Measurements from ENCODE around the gene AMN1. TPM values are rescaled to one million over a fixed set of nuclear protein-coding genes. Genes with fewer than 3 reads are reported as not detected.
"Not testable (repeated sequence)": the region's sequence is repeated elsewhere in the genome, so short reads cannot be mapped to it uniquely, and the experiment has no call there.

AMN1 gene
- total RNA-seq, 1 donor from 2014 or later: 3.9 TPM

- Histone ChIP-seq H3K9me3 (ENCODE audit: insufficient read depth, low read depth, low read length) (no peaks in the 10 kb centered on the region), H3K4me1 (ENCODE audit: insufficient read depth, low read length) (no peaks in the 10 kb centered on the region), H3K9ac (ENCODE audit: low read length) (no peak overlapping the region), H3K4me3 (ENCODE audit: insufficient read depth, low read depth, low read length) (no peak overlapping the region), H3K4me2 (ENCODE audit: low read length) (no peak overlapping the region), H4K20me1 (ENCODE audit: insufficient read depth, low read length) (no peaks in the 10 kb centered on the region), H3K36me3 (ENCODE audit: insufficient read depth, low read length) (no peaks in the 10 kb centered on the region), H3K79me2 (ENCODE audit: insufficient read depth, low read length) (no peaks in the 10 kb centered on the region), H3K27ac (ENCODE audit: low read depth, low read length) (no peak overlapping the region), H3K27me3 (ENCODE audit: insufficient read depth, low read length) (no peaks in the 10 kb centered on the region), H2AFZ (ENCODE audit: low read depth, low read length) (no peak overlapping the region)
- H3K36me3 Mint-ChIP-seq (ENCODE audit: low read depth, unreplicated experiment): no peaks in the 10 kb centered on the region
- TF ChIP-seq EZH2 (IDR thresholded peaks at IDR 0.05; ENCODE audit: insufficient read depth, low read length) (no peak), CTCF (IDR thresholded peaks at IDR 0.05; ENCODE audit: insufficient read depth, low read depth, low read length) (no peak)
- H3K9me3 Mint-ChIP-seq (ENCODE audit: unreplicated experiment): peaks cover 2% of the 10 kb centered on the region
- H3K4me3 Mint-ChIP-seq (ENCODE audit: unreplicated experiment): no peak overlapping the region
- no peaks in the 10 kb centered on the region for H3K27me3 Mint-ChIP-seq (ENCODE audit: low read depth, unreplicated experiment)
- H3K4me1 Mint-ChIP-seq (ENCODE audit: low read depth, unreplicated experiment): peaks cover 3% of the 10 kb centered on the region
- DNase-seq (ENCODE audit: low read depth) (no peak), FAIRE-seq (no peak)
- no peak overlapping the region for H3K27ac Mint-ChIP-seq (ENCODE audit: unreplicated experiment)
These were observed 39.2 kb upstream of the AMN1 start for GRCh38 chr12:31768046-31768445.

GRCh38 chr12:31765931-31766330 is 37.1 kb upstream of the AMN1 start:
- Histone ChIP-seq H2AFZ (ENCODE audit: low read depth, low read length) (no peak overlapping the region), H3K36me3 (ENCODE audit: insufficient read depth, low read length) (no peaks in the 10 kb centered on the region), H3K79me2 (ENCODE audit: insufficient read depth, low read length) (no peaks in the 10 kb centered on the region), H3K9me3 (ENCODE audit: insufficient read depth, low read depth, low read length) (no peaks in the 10 kb centered on the region), H3K4me2 (ENCODE audit: low read length) (no peak overlapping the region), H3K27ac (ENCODE audit: low read depth, low read length) (no peak overlapping the region), H3K9ac (ENCODE audit: low read length) (no peak overlapping the region), H3K4me3 (ENCODE audit: insufficient read depth, low read depth, low read length) (no peak overlapping the region), H3K27me3 (ENCODE audit: insufficient read depth, low read length) (no peaks in the 10 kb centered on the region), H3K4me1 (ENCODE audit: insufficient read depth, low read length) (no peaks in the 10 kb centered on the region), H4K20me1 (ENCODE audit: insufficient read depth, low read length) (no peaks in the 10 kb centered on the region)
- no peak for TF ChIP-seq EZH2 (IDR thresholded peaks at IDR 0.05; ENCODE audit: insufficient read depth, low read length)
- no peak for TF ChIP-seq CTCF (IDR thresholded peaks at IDR 0.05; ENCODE audit: insufficient read depth, low read depth, low read length)
- no peaks in the 10 kb centered on the region for H3K4me1 Mint-ChIP-seq (ENCODE audit: low read depth, unreplicated experiment)
- H3K9me3 Mint-ChIP-seq (ENCODE audit: unreplicated experiment): no peaks in the 10 kb centered on the region
- no peaks in the 10 kb centered on the region for H3K36me3 Mint-ChIP-seq (ENCODE audit: low read depth, unreplicated experiment)
- no peak overlapping the region for H3K4me3 Mint-ChIP-seq (ENCODE audit: unreplicated experiment)
- no peak overlapping the region for H3K27ac Mint-ChIP-seq (ENCODE audit: unreplicated experiment)
- no peaks in the 10 kb centered on the region for H3K27me3 Mint-ChIP-seq (ENCODE audit: low read depth, unreplicated experiment)
- DNase-seq (ENCODE audit: low read depth) (no peak), FAIRE-seq (no peak)

GRCh38 chr12:31759632-31760459 is 31.0 kb upstream of the AMN1 start:
- no peak overlapping the region for H2AFZ ChIP-seq (ENCODE audit: low read depth, low read length)
- Mint-ChIP-seq H3K4me3 (ENCODE audit: unreplicated experiment) (no peak overlapping the region), H3K9me3 (ENCODE audit: unreplicated experiment) (no peaks in the 10 kb centered on the region), H3K27ac (ENCODE audit: unreplicated experiment) (no peak overlapping the region), H3K27me3 (ENCODE audit: low read depth, unreplicated experiment) (no peaks in the 10 kb centered on the region), H3K36me3 (ENCODE audit: low read depth, unreplicated experiment) (no peaks in the 10 kb centered on the region), H3K4me1 (ENCODE audit: low read depth, unreplicated experiment) (peaks cover 4% of the 10 kb centered on the region)
- no peaks in the 10 kb centered on the region for H3K27me3 ChIP-seq (ENCODE audit: insufficient read depth, low read length)
- H3K36me3 ChIP-seq (ENCODE audit: insufficient read depth, low read length): no peaks in the 10 kb centered on the region
- H3K4me2 ChIP-seq (ENCODE audit: low read length): no peak overlapping the region
- H3K79me2 ChIP-seq (ENCODE audit: insufficient read depth, low read length): no peaks in the 10 kb centered on the region
- TF ChIP-seq CTCF (IDR thresholded peaks at IDR 0.05; ENCODE audit: insufficient read depth, low read depth, low read length) (no peak), EZH2 (IDR thresholded peaks at IDR 0.05; ENCODE audit: insufficient read depth, low read length) (no peak)
- no peak overlapping the region for H3K9ac ChIP-seq (ENCODE audit: low read length)
- no peak overlapping the region for H3K27ac ChIP-seq (ENCODE audit: low read depth, low read length)
- FAIRE-seq (no peak), DNase-seq (ENCODE audit: low read depth) (no peak)
- no peaks in the 10 kb centered on the region for H4K20me1 ChIP-seq (ENCODE audit: insufficient read depth, low read length)
- no peaks in the 10 kb centered on the region for H3K9me3 ChIP-seq (ENCODE audit: insufficient read depth, low read depth, low read length)
- H3K4me3 ChIP-seq (ENCODE audit: insufficient read depth, low read depth, low read length): no peak overlapping the region
- H3K4me1 ChIP-seq (ENCODE audit: insufficient read depth, low read length): no peaks in the 10 kb centered on the region

- not testable (repeated sequence) for H3K36me3 Mint-ChIP-seq (ENCODE audit: low read depth, unreplicated experiment); H3K27ac ChIP-seq (ENCODE audit: low read depth, low read length); DNase-seq (ENCODE audit: low read depth); H3K9me3 Mint-ChIP-seq (ENCODE audit: unreplicated experiment); H3K4me1 ChIP-seq (ENCODE audit: insufficient read depth, low read length); FAIRE-seq; H3K9me3 ChIP-seq (ENCODE audit: insufficient read depth, low read depth, low read length); H3K4me3 ChIP-seq (ENCODE audit: insufficient read depth, low read depth, low read length); H3K4me3 Mint-ChIP-seq (ENCODE audit: unreplicated experiment); H3K4me1 Mint-ChIP-seq (ENCODE audit: low read depth, unreplicated experiment); H4K20me1 ChIP-seq (ENCODE audit: insufficient read depth, low read length); H3K79me2 ChIP-seq (ENCODE audit: insufficient read depth, low read length); H3K27me3 ChIP-seq (ENCODE audit: insufficient read depth, low read length); H3K27ac Mint-ChIP-seq (ENCODE audit: unreplicated experiment); H3K4me2 ChIP-seq (ENCODE audit: low read length); H3K9ac ChIP-seq (ENCODE audit: low read length); H2AFZ ChIP-seq (ENCODE audit: low read depth, low read length); H3K36me3 ChIP-seq (ENCODE audit: insufficient read depth, low read length); H3K27me3 Mint-ChIP-seq (ENCODE audit: low read depth, unreplicated experiment)
These were observed 29.5 kb upstream of the AMN1 start for GRCh38 chr12:31758297-31758696.
